Articular chondrocyte of knee joint (primary cell): ENCODE data around the gene EMX2. TPM values are rescaled to one million over a fixed set of nuclear protein-coding genes. Genes with fewer than 3 reads are reported as not detected.

Experiments used
- total RNA-seq: library from RNA; depleted of rRNA; stranded (reverse); fragments of >200 nt; gene quantifications from 2 replicates; pipeline ENCODE4 v1.2.3, GENCODE V29; 2012

Gene EMX2
- total RNA-seq = 2.6 and 6.7 TPM in 2 replicates

DNA sequence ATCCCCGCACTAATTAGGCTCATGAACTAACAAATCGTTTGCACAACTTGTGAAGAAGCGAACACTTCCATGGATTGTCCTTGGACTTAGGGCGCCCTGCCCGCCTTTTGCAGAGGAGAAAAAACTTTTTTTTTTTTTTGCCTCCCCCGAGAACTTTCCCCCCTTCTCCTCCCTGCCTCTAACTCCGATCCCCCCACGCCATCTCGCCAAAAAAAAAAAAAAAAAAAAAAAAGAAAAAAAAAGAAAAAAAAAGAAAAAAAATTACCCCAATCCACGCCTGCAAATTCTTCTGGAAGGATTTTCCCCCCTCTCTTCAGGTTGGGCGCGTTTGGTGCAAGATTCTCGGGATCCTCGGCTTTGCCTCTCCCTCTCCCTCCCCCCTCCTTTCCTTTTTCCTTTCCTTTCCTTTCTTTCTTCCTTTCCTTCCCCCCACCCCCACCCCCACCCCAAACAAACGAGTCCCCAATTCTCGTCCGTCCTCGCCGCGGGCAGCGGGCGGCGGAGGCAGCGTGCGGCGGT lies at the start of gene EMX2:
Gene EMX2, plus strand, starts transcription at position 41 of the 519 bp plus-strand sequence. CDS start 522 bp downstream, outside the sequence.

Other genes starting within 250 kb of the EMX2 start
- 48.6 and 53.5 TPM in 2 replicates for gene PDZD8, start 167.3 kb upstream of the EMX2 start, total RNA-seq